Measurements from ENCODE around the gene MGAT4C.
"Not testable (repeated sequence)": the region's sequence is repeated elsewhere in the genome, so short reads cannot be mapped to it uniquely, and the experiment has no call there.

The MGAT4C gene

DNA sequence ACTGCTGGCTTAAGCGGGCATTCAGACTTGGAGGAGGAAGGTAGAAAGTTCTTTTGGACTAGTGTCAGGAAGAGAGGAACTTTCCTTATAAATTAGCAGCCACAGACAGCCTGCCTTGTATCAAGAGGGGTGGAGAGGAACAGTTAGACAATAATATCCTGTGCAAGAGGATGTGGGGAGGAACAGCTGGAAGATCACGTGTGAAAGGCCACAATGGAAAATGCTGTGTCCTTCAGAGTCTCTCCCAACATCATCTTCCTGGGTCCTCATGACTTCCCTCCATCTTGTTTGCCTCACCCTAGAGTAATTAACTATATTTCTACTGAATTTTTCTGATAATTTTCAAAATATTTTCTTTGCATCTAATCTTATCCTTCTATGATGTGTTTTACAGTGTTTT, 117.4 kb downstream of the MGAT4C start (continued):
- TF ChIP-seq, protein P1, sequence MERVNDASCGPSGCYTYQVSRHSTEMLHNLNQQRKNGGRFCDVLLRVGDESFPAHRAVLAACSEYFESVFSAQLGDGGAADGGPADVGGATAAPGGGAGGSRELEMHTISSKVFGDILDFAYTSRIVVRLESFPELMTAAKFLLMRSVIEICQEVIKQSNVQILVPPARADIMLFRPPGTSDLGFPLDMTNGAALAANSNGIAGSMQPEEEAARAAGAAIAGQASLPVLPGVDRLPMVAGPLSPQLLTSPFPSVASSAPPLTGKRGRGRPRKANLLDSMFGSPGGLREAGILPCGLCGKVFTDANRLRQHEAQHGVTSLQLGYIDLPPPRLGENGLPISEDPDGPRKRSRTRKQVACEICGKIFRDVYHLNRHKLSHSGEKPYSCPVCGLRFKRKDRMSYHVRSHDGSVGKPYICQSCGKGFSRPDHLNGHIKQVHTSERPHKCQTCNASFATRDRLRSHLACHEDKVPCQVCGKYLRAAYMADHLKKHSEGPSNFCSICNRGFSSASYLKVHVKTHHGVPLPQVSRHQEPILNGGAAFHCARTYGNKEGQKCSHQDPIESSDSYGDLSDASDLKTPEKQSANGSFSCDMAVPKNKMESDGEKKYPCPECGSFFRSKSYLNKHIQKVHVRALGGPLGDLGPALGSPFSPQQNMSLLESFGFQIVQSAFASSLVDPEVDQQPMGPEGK (CRISPR knock-in tag; IDR thresholded peaks at IDR 0.05; ENCODE audit: borderline replicate concordance), result no peak
- no peak for TF ChIP-seq TCF4 (CRISPR knock-in tag; IDR thresholded peaks at IDR 0.05; ENCODE audit: borderline replicate concordance)
- TF ChIP-seq OSR1 (CRISPR knock-in tag; IDR thresholded peaks at IDR 0.05), result no peak
- no peak for TF ChIP-seq RARB (CRISPR knock-in tag; IDR thresholded peaks at IDR 0.05)
- TF ChIP-seq PPARA (CRISPR knock-in tag; IDR thresholded peaks at IDR 0.05; ENCODE audit: borderline replicate concordance), result no peak
- no peak for TF ChIP-seq ZFP30 (CRISPR knock-in tag; IDR thresholded peaks at IDR 0.05)
- no peak for TF ChIP-seq ZNF70 (CRISPR knock-in tag; IDR thresholded peaks at IDR 0.05)
- TF ChIP-seq ARNTL (CRISPR knock-in tag; IDR thresholded peaks at IDR 0.05; ENCODE audit: borderline replicate concordance, low read depth), result no peak

DNA sequence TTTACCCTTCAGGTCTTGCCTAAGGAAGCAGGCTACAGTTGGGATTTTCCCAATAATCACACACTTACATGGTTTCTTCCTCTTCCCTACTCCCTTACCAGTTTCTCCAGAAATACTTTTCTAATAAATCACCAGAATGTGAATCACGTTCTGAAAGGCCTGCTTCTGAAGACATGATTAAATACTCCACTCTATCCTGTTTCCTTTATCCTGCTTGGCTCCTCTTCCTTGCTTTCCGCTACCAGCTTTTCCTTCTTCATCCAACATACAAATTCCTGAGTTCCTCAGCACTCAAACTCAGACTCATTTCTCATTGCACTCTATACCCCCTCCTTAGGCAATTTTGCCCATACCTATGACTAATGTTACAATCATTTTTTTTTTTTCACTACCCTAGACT, 118.3 kb downstream of the MGAT4C start:
- no peak for TF ChIP-seq TCF4 (CRISPR knock-in tag; IDR thresholded peaks at IDR 0.05; ENCODE audit: borderline replicate concordance)
- peak; percentile 47 for TF ChIP-seq ISL1 (CRISPR knock-in tag; IDR thresholded peaks at IDR 0.05)
- peak; percentile 85 for ATAC-seq

DNA sequence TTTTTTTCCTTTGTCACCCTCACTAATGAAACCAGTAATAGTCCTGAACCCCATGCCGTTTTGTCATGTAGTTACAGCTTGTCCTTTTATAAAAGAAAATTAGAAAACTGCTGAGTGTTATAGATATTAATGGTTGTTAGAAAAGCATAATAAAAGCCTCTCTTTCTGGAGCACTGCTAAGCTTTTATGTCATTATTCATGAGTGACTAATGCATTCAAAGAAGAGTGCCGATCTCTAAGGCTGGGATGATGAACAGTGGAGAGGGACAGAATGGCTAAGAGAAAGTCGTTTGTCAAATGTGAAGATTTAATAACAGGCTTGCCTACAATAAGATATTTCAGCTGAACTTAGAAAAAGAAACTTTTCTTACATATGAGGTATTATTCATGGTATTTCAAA, 121.6 kb downstream of the MGAT4C start:
- TF ChIP-seq ZC3H10 (CRISPR knock-in tag; IDR thresholded peaks at IDR 0.05) (no peak), TOX (CRISPR knock-in tag; IDR thresholded peaks at IDR 0.05; ENCODE audit: borderline replicate concordance) (peak; percentile 63; the same call in 1 of the 2 replicates), ISL1 (CRISPR knock-in tag; IDR thresholded peaks at IDR 0.05) (peak; percentile 76)
- peak; percentile 79 for ATAC-seq

DNA sequence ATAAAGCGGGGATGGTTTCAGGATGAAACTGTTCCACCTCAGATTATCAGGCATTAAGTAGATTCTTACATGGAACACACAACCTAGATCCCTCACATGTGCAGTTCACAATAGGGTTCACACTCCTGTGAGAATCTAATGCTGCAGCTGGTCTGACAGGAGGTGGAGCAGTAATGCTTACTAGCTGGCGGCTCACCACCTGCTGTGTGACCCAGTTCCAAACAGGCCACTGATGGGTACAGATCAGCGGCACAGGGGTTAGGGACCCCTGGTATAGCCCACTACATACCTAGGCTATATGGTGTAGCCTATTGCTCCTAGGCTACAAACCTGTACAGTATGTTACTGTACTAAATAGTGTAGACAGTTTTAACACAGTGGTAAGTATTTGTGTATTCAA, 129.3 kb downstream of the MGAT4C start:
- not testable (repeated sequence) for ATAC-seq

DNA sequence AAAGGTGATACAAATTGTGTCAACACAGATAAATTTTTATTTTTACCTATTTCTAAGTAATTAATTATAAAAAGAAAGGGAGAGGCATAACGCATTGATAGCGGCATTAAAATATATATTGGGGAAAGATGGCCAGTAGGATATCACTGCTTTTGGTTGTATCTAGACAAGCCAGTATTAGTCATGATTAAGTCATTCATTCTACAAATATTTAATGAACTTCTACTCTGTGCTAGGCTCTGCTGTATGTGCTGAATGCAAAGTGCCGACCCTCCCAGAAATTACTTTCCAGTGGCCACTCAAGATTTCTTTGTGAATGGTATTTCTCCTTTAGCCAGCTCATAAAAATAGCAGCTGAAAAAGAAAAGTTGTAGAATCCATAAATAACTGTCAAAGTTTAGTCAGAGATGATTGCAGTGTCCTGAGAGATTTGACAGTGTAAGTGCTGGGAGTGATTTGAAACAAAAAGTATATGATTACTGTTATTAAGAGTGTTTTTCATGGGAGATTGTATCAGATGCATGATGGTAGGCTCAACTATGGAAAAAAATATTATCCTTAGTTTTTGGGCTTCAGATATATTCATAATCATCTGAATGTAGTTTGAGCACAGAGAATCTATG, 133.2 kb downstream of the MGAT4C start:
- TF ChIP-seq ZC3H10 (CRISPR knock-in tag; IDR thresholded peaks at IDR 0.05) (no peak), RARB (CRISPR knock-in tag; IDR thresholded peaks at IDR 0.05) (no peak), BACH2 (CRISPR knock-in tag; IDR thresholded peaks at IDR 0.05; ENCODE audit: borderline replicate concordance) (no peak), ZFP3 (CRISPR knock-in tag; IDR thresholded peaks at IDR 0.05) (no peak), TCF4 (CRISPR knock-in tag; IDR thresholded peaks at IDR 0.05; ENCODE audit: borderline replicate concordance) (no peak), ZFP30 (CRISPR knock-in tag; IDR thresholded peaks at IDR 0.05) (no peak), ISL1 (CRISPR knock-in tag; IDR thresholded peaks at IDR 0.05) (no peak), OSR1 (CRISPR knock-in tag; IDR thresholded peaks at IDR 0.05) (no peak), PPARA (CRISPR knock-in tag; IDR thresholded peaks at IDR 0.05; ENCODE audit: borderline replicate concordance) (no peak), GLIS3 (CRISPR knock-in tag; IDR thresholded peaks at IDR 0.05) (no peak), ZNF8 (CRISPR knock-in tag; IDR thresholded peaks at IDR 0.05) (no peak), ZNF70 (CRISPR knock-in tag; IDR thresholded peaks at IDR 0.05) (no peak), ESRRG (CRISPR knock-in tag; IDR thresholded peaks at IDR 0.05) (no peak), ARNTL (CRISPR knock-in tag; IDR thresholded peaks at IDR 0.05; ENCODE audit: borderline replicate concordance, low read depth) (no peak), SNAI2 (CRISPR knock-in tag; IDR thresholded peaks at IDR 0.05) (no peak), CSDC2 (CRISPR knock-in tag; IDR thresholded peaks at IDR 0.05) (no peak)
- TF ChIP-seq, protein P2, sequence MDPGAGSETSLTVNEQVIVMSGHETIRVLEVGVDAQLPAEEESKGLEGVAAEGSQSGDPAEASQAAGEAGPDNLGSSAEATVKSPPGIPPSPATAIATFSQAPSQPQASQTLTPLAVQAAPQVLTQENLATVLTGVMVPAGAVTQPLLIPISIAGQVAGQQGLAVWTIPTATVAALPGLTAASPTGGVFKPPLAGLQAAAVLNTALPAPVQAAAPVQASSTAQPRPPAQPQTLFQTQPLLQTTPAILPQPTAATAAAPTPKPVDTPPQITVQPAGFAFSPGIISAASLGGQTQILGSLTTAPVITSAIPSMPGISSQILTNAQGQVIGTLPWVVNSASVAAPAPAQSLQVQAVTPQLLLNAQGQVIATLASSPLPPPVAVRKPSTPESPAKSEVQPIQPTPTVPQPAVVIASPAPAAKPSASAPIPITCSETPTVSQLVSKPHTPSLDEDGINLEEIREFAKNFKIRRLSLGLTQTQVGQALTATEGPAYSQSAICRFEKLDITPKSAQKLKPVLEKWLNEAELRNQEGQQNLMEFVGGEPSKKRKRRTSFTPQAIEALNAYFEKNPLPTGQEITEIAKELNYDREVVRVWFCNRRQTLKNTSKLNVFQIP (CRISPR knock-in tag; IDR thresholded peaks at IDR 0.05; ENCODE audit: borderline replicate concordance, low read depth), result no peak
- TF ChIP-seq, protein P1 (CRISPR knock-in tag; IDR thresholded peaks at IDR 0.05; ENCODE audit: borderline replicate concordance), result no peak
- TF ChIP-seq, protein P3, sequence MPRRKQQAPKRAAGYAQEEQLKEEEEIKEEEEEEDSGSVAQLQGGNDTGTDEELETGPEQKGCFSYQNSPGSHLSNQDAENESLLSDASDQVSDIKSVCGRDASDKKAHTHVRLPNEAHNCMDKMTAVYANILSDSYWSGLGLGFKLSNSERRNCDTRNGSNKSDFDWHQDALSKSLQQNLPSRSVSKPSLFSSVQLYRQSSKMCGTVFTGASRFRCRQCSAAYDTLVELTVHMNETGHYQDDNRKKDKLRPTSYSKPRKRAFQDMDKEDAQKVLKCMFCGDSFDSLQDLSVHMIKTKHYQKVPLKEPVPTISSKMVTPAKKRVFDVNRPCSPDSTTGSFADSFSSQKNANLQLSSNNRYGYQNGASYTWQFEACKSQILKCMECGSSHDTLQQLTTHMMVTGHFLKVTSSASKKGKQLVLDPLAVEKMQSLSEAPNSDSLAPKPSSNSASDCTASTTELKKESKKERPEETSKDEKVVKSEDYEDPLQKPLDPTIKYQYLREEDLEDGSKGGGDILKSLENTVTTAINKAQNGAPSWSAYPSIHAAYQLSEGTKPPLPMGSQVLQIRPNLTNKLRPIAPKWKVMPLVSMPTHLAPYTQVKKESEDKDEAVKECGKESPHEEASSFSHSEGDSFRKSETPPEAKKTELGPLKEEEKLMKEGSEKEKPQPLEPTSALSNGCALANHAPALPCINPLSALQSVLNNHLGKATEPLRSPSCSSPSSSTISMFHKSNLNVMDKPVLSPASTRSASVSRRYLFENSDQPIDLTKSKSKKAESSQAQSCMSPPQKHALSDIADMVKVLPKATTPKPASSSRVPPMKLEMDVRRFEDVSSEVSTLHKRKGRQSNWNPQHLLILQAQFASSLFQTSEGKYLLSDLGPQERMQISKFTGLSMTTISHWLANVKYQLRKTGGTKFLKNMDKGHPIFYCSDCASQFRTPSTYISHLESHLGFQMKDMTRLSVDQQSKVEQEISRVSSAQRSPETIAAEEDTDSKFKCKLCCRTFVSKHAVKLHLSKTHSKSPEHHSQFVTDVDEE (CRISPR knock-in tag; IDR thresholded peaks at IDR 0.05), result no peak
- ATAC-seq, result no peak
